CD4-positive, alpha-beta T cell treated with Interleukin-1 beta for 1 hour (primary cell): ENCODE results near the gene COTL1.
A peak's percentile ranks its signal among the peaks of the same experiment; 100 is the strongest.
"Not testable (repeated sequence)": the region's sequence is repeated elsewhere in the genome, so short reads cannot be mapped to it uniquely, and the experiment has no call there.

Source experiments
- DNase-seq, 2 donors: peaks; one replicate each; pipeline ENCODE4 v3.0.0-alpha.2; 2020 to 2022

The COTL1 gene

DNA sequence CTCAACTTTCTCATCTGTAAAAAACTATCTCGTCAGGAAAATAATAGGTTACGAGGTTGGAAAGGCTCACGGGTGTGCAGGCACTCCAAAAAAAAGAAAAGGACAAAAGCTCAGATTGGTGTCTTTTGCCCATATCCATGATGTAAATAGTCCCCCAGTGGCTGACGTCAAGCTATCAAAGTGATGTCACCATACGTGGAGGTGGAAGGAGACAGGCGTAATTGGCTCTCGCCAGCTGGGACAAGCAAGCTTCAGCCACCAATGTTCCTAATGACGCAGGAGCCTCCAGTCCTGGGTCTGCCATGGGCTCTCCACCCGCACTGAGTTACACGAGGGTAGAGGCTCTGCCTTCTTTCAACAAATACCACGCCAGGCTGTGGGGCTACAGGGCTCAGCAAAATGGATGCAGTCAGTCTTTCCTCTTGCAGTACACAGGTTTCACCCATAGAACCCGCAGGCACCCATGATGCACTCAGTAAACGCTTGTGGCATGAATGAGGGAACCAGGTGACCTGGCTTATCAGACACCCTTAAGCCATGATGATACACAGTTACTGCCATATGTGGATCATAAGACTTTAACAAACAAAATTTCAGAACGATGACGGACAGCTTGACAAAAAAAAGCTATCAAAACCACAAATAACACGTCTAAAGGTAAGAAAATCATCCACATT is 50.5 kb downstream of the COTL1 start:
- no peak for DNase-seq

DNA sequence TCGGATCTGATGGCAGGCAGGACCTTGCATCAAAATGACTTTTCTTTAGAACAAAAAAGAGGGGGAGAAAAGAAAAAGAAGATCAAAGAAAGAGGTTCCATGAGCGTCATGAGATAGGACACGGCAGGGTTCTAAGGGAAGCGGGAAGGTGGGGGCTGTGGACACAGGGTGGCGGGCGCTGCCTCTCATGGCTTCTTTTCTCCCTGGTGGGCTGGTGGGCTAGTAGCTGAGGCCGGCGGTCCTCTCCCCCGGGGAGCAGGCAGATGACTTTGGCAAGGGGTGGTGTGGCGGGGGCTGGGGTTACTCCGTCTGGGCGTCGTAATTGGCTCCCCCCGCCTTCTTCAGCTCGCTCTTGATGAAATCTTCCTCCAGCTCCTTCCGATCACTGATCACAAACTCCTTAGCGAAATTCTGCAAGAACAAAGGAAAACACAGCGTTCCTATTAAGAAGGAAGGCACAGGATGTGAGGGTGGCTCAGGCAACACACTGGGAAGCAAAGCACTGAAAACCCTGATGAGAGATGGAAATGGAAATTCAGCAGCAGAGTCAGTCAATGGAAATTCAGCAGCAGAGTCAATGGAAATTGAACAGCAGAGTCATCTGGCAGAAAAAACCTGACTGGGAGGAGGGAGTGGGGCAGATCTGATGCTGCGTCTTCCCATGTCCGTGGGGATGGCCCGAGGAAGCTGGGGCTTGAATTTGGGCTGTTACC is 51.2 kb downstream of the COTL1 start:
- DNase-seq: no peak

DNA sequence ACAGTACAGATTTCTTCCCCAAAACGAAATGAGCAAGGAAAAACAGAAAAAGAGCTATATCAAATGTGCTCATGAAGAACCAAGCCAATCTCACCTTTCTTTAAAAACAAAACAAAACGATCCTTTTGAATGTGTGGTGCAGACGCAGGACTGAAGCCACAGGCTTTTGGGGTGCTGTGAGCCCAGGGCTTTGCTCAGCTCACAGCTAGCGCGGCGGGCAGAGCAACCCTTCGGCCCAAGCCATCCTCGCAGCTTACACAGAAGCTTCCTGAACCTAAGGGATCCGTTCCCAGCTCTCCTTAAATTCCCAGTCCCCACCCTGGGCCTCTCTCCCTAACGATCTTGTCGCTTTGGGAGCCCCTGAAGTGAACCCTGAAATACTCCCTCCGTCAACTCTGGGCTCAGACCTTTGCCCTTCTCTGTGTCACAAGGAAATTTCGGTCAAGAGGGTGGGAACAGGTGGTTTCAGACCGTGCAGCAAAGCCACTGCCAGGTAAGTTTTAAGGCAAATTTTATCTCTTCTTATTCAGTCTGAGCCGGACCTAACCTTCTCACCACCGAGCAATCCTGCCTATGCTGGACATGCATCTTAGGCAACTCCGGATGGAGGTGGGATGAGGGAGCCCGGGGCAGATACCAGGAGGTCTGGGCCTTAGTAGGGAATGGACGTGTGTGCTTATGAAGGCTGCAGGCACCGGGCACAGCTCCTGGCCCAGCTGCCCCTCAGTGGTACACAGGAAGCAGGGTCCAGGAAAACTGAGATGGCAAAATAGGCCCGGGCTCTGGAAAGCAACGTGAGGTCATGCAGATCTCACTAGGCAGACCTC is 52.0 kb downstream of the COTL1 start:
- no peak for DNase-seq

DNA sequence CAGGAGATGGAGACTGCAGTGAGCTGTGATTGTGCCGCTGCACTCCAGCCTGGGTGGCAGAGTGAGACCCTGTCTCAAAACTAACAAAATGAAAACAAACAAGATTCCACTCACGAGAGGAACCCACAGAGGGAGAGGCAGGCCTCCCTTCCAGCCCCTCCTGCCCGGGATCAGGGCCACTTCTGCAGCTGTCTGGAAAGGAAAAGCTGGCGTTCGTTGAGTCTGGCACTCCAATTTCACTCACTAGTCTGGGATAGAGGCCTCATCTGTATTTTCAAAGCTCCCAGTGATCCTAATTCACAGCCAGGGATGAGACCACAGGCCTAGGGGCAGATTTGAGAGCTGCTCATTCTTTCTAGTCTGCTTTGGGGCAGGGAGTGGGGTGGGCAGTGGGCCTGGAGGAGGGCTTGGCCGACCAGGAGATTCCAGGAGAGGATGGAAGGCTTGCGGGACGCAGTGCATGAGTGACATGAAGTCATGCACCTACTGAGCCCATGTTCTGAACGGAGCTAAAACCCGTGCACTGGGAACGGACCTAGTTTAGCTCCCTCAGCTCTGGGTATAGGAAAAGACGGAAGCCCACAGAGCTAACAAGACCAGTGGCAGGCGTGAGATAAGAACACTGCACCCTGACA is 54.0 kb downstream of the COTL1 start:
- no peak for DNase-seq

DNA sequence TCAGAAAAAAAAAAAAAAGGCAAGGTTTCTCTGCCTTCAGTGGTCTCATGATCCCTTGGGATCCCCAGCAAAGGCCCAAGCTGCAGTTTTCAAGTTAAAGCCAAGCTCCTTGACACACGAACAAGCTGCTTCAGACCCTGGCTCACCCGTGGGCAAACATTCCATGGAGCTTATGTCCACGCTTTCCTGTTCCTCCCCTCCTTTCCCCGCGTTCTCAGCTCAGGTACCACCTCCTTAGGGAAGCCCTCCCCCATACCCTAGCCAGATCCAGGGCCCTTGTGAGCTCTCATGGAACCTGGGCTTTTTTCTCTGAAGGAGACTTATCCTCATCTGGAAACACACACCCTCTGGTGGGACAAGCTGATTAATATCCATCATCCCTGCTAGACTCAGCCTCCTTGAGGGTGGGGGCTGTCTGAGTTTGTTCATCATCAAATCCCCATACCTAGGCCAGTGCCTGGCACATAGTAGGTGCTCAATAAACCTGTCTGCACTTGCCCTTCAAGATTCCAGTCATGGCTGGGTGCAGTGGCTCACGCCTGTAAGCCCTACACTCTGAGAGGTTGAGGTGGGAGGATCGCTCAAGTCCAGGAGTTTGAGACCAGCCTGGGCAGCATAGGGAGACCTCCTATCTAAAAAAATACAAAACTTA is 54.7 kb downstream of the COTL1 start:
- DNase-seq: no peak

DNA sequence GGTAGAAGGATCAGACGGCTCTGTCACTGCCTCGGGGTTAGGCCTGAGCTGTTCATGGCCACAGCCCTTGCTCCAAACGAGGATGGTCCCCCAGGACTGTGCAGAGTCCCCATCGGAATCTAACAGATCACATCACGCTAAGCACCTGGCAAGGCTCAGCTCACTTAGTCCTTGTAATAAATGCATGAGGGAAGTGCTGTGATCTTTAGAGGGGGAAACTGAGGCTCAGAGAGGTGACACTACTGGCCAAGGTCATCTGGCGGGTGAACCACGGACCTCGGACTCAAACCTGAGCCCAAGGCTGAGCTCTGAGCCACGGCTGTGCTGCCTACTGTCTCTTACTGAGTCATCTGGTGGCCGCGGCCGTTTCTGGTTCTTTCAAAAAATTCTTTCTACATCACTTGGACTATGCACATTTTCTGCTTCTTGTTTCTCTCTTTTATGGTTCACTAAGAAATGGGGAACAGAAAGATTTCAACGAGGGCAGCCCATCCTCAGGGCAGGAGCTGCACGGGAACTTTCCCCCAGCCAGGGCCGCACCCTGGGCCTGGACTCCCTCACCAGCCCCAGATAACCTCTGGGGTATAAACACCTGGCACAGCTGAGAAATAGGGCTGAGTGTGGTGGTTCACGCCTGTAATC is 55.6 kb downstream of the COTL1 start:
- peak in 1 of 2 donors; percentile 41 for DNase-seq

DNA sequence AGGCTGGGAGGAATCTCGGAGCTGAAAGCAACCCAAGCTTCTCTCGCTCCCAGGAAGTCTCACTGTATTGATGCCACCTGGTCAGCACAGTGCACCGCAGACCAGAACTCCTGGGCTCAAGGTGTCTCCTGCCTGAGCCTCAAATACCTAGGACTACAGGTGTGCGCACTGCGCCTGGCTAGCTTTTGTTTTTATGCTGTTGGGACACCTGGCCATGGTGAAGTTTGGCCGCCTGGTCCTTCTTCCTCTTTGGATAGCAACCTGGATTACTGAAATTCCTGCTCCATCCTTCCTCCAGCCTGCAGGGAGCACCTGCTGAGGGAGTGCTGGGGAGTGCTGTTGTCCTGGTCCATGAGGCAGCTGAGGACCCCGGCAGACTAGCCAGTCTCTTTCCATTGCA is 56.6 kb downstream of the COTL1 start:
- no peak for DNase-seq

DNA sequence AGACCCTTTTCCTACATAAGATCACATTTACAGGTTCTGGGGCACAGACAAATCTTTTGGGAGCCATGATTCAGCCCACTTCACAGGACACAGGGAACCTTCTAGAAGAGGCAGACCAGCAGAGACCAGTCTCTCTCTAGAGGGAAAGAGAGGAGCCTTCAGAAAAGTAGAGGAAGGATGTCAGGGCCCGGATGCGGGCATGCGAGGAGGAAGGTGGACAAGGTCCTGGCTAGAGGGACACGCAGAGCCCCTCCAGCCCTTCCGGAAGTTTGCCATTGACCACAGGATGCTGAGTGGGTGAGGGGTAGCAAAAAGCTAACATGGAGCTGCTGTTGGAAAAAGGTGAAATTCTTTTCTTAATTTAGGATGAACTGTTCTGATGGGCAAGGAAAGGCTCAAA is 57.6 kb downstream of the COTL1 start:
- no peak for DNase-seq

DNA sequence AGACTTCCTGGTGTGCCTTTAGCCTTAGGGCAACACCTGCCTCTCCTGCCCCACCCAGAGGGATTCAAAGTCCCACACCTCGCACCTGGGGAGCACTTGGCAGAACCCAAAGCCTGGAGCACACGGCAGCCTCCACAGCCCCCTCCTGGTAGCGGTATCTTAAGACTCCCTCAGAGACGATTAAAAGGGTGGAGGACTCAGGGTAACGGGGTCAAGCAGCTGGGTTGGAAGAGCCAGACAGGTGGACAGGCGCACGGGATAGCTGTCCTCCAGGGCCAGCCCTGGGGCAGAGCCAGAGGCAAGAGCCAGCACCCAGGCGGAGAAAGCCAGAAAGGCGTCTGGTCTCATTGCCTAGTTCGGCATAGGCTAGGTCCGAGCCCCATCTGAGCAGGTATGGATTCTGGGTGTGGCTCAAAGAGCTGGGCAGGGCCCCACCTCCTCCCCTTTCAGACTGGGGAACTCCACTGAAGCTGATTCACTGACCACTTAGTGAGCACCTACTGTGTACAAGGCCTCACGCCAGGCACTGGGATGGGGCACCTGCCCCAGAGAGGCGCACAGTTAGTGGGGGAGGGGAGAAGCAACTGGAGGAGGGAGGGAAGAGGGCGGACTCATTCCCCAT is 58.5 kb downstream of the COTL1 start:
- DNase-seq: no peak

DNA sequence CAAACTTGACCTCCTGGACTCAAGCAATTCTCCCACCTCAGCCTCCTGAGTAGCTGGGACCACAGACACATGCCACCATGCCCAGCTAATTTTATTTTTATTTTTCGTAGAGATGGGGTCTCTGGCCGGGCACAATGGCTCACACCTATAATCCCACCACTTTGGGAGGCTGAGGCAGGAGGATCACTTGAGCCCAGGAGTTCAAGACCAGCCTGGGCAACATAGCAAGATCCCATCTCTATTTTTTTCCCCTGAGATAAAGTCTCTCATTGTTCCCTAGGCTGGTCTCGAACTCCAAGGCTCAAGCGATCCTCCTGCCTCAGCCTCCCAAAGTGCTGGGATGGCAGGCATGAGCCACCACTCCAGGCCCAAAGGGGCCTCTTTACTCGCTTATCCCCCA is 59.0 kb downstream of the COTL1 start:
- DNase-seq: not testable (repeated sequence)

DNA sequence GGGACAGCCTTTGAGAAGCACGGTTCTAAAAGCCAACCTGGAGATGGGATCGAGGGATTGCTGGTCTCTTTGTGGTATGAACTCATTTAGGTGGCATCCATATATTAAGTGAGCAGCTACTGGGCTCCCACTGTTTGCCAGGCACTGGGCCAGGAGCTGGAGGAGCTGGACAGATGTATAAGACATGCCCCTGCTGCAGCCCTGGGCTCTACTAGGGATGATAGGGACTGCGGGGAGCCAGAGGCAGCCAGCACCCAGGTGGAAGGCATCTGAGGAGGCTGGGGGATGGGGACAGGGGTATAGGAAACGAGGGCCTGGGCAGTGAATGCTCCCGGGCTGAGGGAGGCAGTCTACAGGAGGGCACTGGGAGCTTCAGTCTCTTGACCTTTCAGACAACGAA is 60.4 kb downstream of the COTL1 start:
- DNase-seq: no peak

DNA sequence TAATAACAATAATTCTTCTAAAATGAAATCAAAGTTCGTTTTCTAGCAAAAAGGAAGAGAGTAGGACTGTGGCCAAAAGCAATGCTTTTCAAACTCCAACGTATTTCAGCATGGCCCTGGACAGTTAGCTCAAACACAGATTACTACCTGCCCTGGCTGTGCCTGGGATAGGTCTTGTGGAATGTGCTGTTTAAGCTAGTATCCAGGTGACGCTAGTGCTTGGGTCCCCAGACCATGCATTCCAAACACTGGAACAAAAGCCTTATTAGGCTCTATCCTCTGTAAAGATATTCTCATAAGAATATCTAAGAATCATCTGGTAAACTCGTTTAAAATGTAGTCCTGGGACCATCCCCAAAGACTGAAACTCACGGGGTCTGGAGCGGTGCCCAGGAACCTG is 60.8 kb downstream of the COTL1 start:
- no peak for DNase-seq

DNA sequence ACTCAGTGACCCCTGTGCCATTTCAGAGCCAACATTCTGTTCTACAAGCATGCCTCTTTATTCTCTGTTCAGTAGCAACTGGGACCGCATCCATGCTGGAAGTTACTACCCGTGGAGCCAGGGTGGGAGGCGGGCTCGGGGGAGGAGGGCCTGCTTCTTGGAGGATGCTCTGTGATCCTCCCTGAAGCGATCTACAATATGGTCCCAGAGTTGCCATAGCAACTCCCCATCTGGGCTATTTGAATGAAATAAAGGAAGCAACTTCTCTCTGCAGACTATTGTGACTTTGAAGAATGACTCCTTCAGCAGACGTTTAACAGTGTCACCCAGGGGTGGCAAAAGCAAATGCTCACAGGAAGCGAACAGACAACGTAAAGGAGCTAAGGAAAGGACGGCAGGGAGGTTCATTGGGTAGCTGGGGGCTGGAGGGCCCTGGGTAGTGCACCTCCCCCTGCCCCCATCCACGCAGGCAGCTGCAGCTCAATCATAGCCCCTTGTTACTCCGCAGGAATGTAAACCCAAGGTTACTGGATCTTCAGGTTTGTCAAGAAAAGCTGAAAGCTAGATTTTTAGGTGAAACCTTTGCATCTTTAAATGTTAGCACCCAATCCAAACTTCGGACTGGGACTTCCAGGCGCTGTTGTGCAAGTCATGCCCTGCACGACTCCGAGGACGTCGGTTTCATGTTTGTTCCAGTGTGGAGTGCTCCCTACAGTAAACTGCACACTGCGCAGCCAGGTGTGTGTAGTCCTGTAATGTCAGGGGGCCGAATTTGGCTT is 62.3 kb downstream of the COTL1 start:
- DNase-seq: no peak

DNA sequence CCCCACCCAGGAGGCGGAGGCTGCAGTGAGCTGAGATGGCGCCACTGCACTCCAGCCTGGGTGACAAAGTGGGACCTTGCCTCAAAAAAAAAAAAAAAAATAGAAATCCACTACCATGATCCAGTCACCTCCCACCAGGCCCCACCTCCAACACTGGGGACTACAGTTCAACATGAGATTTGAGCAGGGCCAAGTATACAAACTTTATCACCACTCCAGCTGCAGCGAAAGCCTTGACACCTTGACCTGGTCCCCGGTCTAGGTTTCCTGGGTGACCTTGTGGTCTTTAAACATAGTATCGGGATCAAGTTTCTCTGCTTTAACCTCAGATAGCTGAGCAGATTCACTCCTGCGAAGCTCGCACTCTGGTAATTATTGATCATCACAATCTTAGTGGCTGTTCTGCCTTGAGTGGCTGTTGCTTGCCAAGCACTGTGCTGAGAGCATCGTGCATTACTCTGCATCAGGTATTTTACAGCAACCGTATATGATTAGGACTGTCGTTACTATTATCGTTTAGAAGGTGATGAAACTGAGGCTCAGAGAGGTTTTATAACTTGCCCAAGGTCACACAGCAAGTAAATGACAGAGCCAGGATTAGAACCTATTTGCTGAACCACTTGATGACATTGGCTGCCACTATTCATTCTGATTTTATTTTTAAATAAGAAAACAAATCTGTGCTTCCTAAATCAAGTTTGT is 63.1 kb downstream of the COTL1 start:
- no peak for DNase-seq

DNA sequence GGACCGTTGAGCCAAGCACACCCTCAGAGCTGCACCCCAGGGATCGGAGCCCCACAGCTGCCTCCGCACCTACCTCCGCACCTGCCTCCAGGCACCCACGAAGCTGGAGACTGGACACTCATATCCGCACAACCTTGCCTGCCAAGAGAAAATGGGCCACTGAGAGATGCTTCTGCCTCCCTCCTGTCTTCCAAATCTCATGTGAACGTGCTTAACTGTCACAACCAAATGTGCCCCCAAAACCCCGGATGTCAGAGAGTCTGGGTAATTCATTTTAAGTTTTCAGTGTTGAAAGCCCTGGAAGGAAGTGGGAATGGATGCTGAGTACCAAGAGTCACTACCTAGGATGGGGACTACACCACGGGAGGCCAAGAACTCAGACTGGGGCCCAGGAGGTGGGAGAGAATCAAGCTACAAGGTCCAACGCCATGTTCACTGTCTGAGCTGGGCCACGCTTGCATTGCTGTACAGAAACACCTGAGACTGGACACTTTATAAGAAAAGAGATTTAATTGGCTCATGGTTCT is 63.9 kb downstream of the COTL1 start:
- DNase-seq: peak; percentile 28 to 68

DNA sequence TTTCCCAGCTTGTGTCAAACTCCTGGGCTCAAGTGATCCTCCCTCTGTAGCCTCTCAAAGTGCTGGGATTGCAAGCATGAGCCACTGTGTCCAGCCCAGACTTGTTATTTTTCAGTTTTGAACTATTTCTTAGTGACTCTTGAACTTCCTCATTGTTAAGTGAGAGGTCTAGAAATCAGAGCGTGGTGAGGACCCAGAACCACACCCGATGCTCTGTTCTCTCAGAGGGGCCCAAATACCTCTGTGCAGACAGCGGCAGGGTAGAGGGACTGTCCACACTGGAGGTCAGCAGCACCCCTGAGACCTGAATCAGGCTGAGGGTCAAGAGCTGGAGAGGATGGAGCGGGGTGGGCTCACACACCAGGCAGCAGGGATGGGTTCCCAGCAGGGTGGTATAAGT is 65.7 kb downstream of the COTL1 start:
- no peak for DNase-seq

DNA sequence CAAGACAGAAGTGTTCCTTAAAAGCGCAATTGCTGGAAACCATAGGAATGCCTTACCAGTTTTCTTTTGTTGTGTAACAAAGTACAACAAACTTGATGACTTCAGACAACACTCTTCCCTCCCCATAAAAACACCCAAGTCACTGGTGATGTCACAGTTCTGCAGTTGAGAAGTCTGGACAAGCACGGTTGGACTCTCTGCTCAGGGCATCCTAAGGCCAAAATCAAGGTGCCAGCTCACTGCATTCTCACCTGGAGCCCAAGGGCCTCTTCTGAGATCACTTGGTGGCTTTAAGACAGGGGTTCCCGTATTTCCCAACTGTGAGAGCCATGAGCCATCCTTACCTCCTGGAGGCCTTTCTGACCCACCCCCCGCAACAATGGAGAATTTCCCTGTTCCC is 67.8 kb downstream of the COTL1 start:
- no peak for DNase-seq

DNA sequence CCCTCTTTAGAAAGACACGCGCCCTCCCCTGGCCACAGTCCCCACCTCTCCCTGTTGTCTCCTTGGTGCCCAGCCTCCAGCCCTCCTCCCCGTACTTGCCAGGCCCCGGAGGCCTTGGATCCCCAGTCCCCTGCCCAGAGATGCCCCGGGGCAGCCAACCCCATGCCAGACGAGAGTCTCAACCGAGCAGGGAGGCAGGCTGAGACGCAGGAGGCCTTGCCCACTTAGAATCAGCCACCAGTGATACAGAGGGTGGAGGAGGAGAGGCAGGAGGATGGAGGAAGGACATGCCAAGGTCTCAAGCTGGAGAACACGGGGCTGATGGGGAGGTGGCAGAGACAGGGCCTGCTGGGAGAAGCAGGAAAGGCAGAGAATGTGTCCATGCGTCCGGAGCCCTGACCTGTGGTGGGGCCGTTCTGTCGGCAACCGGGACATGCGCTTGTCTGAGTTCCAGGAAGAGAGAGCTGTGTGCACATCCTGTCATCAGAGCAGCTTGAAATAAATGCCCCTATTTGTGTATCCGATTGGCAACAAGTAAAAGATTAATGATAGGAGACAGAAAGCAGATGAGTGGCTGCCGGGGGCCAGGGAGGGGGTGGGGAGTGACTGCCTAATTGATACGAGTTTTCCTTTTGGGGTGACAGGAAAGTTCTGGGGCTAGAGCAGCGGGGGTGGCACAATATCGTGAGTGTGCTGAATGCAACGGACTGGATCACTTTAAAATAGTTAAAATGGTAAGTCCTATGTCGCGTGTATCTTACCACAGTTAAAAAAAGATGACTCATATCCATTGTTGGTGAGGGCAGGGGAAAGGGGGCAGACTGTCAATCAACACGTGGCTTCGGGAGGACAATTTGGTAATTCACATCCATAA is 68.7 kb downstream of the COTL1 start:
- DNase-seq: peak; percentile 21 to 66

DNA sequence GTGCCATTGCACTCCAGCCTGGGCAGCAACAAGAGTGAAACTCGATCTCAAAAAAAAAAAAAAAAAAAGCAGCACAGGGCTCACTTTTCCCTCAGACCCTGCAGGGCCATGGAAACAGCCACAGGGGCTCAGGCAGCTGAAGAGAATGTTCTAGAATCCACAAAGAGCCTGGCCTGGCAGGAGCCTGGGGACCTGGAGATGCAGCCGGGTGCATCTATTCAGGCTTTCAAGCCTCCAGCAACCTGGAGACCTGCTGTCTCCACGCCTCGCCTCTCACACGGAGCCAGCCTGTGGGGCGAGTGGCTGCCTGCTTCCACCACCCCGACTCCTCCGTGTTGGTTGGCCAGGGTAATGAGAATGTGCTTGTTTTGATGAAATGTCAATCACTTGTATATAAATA is 69.4 kb downstream of the COTL1 start:
- DNase-seq: no peak
